ENCODE results near the gene JPH3. TPM values are rescaled to one million over a fixed set of nuclear protein-coding genes. Genes with fewer than 3 reads are reported as not detected.

Gene JPH3
- total RNA-seq, 1 donor, result not detected

DNA sequence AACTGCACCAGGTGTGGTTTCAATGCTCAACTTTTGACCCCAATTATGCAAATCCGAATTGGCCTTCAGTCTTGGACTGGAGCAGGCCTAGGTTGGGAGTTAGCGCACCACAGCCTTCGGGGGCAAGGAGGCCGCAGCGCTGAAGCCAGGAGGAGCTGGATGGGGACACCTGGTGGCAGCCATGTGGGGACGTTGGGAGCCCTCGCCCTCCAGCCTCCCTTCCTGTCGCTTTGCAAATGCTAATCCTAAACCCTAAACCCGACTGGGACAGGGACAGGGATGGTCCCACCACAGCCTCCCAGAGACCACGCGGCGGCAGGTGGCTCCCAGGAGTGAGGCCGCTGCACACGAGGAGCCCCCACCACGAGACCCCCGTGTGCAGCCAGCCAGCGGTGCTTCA, 104.8 kb downstream of the JPH3 start:
- H3K4me3 ChIP-seq (ENCODE audit: low read depth, low read length), result no peak overlapping the region
- DNase-seq (ENCODE audit: low read depth), result no peak
- TF ChIP-seq, protein P1, sequence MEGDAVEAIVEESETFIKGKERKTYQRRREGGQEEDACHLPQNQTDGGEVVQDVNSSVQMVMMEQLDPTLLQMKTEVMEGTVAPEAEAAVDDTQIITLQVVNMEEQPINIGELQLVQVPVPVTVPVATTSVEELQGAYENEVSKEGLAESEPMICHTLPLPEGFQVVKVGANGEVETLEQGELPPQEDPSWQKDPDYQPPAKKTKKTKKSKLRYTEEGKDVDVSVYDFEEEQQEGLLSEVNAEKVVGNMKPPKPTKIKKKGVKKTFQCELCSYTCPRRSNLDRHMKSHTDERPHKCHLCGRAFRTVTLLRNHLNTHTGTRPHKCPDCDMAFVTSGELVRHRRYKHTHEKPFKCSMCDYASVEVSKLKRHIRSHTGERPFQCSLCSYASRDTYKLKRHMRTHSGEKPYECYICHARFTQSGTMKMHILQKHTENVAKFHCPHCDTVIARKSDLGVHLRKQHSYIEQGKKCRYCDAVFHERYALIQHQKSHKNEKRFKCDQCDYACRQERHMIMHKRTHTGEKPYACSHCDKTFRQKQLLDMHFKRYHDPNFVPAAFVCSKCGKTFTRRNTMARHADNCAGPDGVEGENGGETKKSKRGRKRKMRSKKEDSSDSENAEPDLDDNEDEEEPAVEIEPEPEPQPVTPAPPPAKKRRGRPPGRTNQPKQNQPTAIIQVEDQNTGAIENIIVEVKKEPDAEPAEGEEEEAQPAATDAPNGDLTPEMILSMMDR (IDR thresholded peaks at IDR 0.05; ENCODE audit: insufficient read depth, low read length), result no peak

DNA sequence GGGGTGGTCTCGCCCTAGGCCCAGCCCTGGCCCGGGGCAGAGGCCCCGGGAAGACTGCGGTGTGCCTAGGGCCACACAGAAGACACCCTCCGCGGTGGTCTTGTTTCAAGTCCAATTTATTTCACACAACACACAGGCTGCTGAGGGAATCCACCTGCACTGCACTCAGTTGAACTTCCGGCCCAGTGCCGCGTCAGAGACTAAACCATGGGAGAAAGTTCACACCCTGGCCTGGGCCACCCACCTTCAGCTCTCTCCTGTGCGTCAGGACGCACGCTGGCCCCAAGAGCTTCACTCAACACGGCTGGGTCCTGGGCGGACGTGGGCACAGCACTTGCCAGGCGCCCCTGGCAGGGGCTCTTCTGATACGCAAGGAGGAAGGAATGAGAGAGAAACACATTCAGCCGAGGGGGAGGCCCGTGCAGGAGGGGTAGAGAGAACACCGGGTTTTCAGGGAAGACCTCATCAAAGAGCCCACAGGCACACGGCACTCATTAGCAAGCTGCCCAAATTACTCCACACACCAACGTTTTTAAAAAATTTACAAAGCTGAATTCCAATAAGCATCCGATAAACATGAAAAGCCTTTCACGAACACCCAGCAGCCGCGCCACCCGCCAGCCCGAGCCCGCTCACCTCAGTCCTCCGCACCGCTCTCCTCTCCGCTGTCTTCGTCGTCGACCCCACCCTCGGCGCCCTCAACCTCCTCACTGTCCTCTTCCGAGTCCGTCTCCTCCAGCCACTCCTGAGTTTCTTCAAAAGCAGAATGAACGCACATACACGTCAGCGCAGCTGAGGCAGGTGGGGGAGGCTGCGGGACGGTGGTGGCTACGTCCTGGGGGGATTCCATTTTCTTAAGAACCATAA, 105.6 kb downstream of the JPH3 start:
- TF ChIP-seq, protein P1 (IDR thresholded peaks at IDR 0.05; ENCODE audit: insufficient read depth, low read length), result no peak
- DNase-seq (ENCODE audit: low read depth), result no peak
- H3K4me3 ChIP-seq (ENCODE audit: low read depth, low read length), result no peak overlapping the region

- DNase-seq (ENCODE audit: low read depth), result no peak
- H3K4me3 ChIP-seq (ENCODE audit: low read depth, low read length), result no peak overlapping the region
- TF ChIP-seq, protein P1 (IDR thresholded peaks at IDR 0.05; ENCODE audit: insufficient read depth, low read length), result no peak
These were observed 106.8 kb downstream of the JPH3 start for GRCh38 chr16:87708881-87709638.

- TF ChIP-seq, protein P1 (IDR thresholded peaks at IDR 0.05; ENCODE audit: insufficient read depth, low read length), result no peak
- DNase-seq (ENCODE audit: low read depth), result no peak
- no peak overlapping the region for H3K4me3 ChIP-seq (ENCODE audit: low read depth, low read length)
These were observed 107.4 kb downstream of the JPH3 start for GRCh38 chr16:87709677-87710076.

- H3K4me3 ChIP-seq (ENCODE audit: low read depth, low read length), result no peak overlapping the region
- DNase-seq (ENCODE audit: low read depth), result no peak
- TF ChIP-seq, protein P1 (IDR thresholded peaks at IDR 0.05; ENCODE audit: insufficient read depth, low read length), result no peak
These were observed 108.6 kb downstream of the JPH3 start for GRCh38 chr16:87710887-87711286.

GRCh38 chr16:87712184-87712762, 110.0 kb downstream of the JPH3 start:
- no peak overlapping the region for H3K4me3 ChIP-seq (ENCODE audit: low read depth, low read length)
- TF ChIP-seq, protein P1 (IDR thresholded peaks at IDR 0.05; ENCODE audit: insufficient read depth, low read length), result no peak
- no peak for DNase-seq (ENCODE audit: low read depth)
